Activated naive CD4-positive, alpha-beta T cell treated with anti-CD3 and anti-CD28 coated beads, Interleukin-2, amount 50 U/mL, for 72 hours (primary cell): ENCODE data around the gene ANKFN1. TPM values are rescaled to one million over a fixed set of nuclear protein-coding genes. Genes with fewer than 3 reads are reported as not detected.
A peak's percentile ranks its signal among the peaks of the same experiment; 100 is the strongest.

ENCODE experiments used
- ATAC-seq, 2 donors: fragments of 150-1000 bp; cut with Tn5 transposase; 2 replicates each; pipeline ENCODE4 v1.10.0; 2021; ENCODE audit warnings: mild to moderate bottlenecking in 2 of 2, moderate library complexity in 2 of 2
- DNase-seq, 2 donors: peaks; one replicate each; pipeline ENCODE4 v3.0.0; 2021 to 2022; ENCODE audit warnings: low spot score in 2 of 2
- H3K27ac Mint-ChIP-seq, 2 donors: one replicate each; pipeline ENCODE4 v1.8.0; 2022; ENCODE audit warnings: mild to moderate bottlenecking in 2 of 2, mixed read lengths in 2 of 2
- H3K36me3 Mint-ChIP-seq, 2 donors: one replicate each; pipeline ENCODE4 v1.8.0; 2022; ENCODE audit warnings: mixed read lengths in 2 of 2
- H3K9me3 Mint-ChIP-seq, 2 donors: one replicate each; pipeline ENCODE4 v1.8.0; 2022; ENCODE audit warnings: mixed read lengths in 2 of 2
- total RNA-seq, 2 donors: library from RNA; stranded (reverse); gene quantifications; one replicate each; pipeline ENCODE4 v1.2.3, GENCODE V29; 2022

The ANKFN1 gene
- total RNA-seq, 2 donors from 2014 or later = not detected

DNA sequence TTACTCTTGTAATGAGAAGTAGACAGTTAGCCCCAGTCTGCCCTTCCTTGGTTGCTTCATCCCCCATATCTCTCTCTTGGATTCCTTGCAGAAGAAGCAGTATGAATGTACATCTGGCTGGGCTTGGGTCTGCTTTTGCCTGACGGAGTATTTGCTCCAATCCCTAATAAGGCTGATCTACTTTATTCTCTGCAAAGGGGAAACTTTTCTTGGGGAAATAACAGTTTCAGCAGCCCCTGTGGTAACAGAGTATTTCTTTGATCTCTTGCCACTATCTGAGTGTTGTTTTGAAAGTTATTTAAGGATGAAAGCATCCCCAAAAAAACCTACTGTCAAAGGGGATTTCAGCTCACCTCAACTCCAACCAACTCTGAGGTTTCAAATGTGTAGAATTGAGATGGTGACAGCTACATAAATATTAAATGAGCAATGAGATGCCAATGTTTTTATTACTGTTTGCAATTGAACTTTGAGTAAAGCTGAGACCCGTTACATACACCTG lies 271.3 kb downstream of the ANKFN1 start:
- ATAC-seq = peak; percentile 52 to 85
- Mint-ChIP-seq H3K36me3 (no peaks in the 10 kb centered on the region), H3K9me3 (peaks cover 0 to 4% of the 10 kb centered on the region in 2 donors), H3K27ac (no peak overlapping the region)
- peak in 1 of 2 donors; percentile 24 for DNase-seq

DNA sequence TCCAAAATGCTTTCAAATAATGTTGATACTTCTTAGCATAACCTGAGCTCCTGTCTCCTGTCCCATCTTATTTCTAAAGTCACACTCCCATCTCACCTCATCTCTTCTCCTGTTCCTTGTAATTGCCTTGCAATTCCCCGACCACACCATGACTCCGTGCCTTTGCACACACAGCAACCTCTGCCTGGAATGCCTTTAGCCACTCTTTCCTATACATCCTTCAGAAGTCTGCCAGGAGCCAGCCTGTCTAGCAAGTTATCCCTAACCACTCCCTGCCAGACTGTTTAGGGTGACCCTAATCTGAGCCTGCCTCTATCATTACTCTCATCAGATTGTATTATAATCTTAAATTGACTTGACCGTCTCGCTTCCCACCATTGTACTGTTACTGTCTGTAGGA lies 272.2 kb downstream of the ANKFN1 start:
- no peaks in the 10 kb centered on the region for H3K36me3 Mint-ChIP-seq
- H3K9me3 Mint-ChIP-seq = peaks cover 0 to 4% of the 10 kb centered on the region in 2 donors
- H3K27ac Mint-ChIP-seq = no peak overlapping the region
- ATAC-seq (no peak), DNase-seq (no peak)

DNA sequence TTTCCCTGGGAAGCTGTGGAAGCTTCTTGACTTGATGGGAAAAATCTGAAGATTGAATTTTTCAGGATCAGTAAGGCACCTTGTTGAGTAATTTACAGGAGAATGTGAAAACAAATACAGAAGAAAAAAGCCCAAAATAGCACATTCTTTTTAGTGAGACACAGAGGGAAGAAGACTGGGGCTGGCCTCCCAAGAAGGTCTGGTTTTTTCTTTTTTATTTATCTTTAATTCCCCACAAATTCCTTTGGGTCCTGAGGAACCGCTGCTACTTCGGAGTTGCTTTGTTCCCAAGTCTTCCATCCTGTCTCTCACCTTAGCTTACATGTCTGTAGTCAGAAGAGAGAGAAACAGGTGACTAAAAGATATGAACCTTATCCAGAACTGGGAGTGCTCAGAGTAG lies 273.6 kb downstream of the ANKFN1 start:
- ATAC-seq (no peak), DNase-seq (no peak)
- H3K9me3 Mint-ChIP-seq = peaks cover 0 to 4% of the 10 kb centered on the region in 2 donors
- no peak overlapping the region for H3K27ac Mint-ChIP-seq
- H3K36me3 Mint-ChIP-seq = no peaks in the 10 kb centered on the region

DNA sequence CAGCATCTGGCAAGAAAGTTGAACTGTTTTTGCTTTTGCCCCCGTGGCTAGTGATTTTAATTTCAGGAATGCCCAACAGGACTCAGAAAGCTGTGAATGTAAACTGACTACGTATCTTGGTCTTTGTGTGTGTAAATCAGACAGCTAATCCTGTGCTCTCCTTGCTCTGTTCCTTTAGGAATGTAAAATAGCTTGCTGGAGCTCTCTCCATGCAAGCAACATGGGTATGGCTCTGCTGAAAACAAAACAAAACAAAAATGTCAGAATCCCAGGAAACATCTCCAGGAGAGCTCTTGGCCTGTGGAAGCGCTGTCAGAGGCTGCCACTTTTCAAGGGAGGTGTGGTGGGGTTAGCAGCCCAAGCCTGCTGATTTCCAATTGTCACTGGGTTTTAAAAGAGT lies 278.5 kb downstream of the ANKFN1 start:
- Mint-ChIP-seq H3K36me3 (no peaks in the 10 kb centered on the region), H3K9me3 (no peaks in the 10 kb centered on the region), H3K27ac (no peak overlapping the region)
- ATAC-seq = no peak
- DNase-seq = no peak

DNA sequence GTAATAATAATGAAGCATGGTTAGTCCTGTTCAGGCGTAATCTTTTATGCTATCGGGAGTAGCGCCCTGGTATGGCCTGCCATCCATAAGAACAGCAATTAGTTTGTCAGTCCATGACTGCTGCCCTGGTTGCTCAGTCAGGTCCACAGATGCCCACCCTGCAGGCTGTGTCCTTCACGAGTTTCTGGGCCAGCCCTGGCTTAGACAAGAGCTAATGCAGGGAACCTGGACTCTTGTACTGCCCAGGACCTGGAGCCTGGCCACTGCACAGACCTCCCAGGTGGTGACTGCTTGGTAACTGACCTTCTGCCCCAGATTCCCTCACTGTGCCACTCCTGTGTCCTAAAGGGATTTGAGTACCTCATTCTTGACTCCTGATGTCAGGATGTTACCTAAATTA lies 279.2 kb downstream of the ANKFN1 start:
- DNase-seq (no peak), ATAC-seq (no peak)
- Mint-ChIP-seq H3K27ac (no peak overlapping the region), H3K9me3 (no peaks in the 10 kb centered on the region), H3K36me3 (no peaks in the 10 kb centered on the region)

DNA sequence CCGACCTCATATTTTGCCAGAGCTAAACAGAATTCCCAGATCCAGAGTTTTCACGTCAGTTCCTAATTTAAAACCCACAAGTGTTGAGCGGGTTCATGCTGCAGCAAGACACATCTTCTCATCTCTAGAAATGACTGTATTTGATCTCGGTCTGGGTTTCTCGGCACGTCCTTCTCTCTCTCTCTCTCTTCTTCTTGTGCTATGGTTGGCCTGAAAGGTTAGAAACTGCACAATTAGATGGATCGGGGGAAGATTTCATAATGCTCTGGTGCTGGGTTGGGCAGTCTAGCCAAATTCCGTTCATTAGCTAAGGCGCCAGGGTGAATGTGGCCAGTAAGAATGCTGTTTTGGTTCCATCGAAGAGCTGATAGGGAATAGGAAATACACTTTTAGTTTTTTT lies 281.3 kb downstream of the ANKFN1 start:
- Mint-ChIP-seq H3K9me3 (no peaks in the 10 kb centered on the region), H3K27ac (no peak overlapping the region)
- ATAC-seq = no peak

DNA sequence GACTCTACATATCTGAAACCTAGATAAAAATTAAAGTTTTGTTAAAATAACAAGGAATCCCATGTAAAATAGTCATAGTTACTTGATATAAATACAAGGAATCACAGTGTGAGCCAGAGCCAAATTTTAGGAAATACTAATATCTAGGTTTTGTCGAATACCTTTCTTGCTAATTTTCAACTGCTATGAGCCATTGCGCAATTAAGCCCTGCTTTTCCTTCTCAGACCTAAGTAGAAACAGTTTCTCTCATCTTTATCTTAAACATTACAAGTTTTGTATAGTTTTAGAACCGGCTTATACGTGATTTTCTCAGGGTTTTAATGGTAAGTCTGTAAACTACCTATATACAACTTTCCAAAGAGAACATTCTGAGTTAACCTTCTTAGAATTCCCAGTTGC lies 282.9 kb downstream of the ANKFN1 start:
- no peak overlapping the region for H3K27ac Mint-ChIP-seq
- no peak for DNase-seq
- H3K9me3 Mint-ChIP-seq = no peaks in the 10 kb centered on the region
- ATAC-seq = no peak
- no peaks in the 10 kb centered on the region for H3K36me3 Mint-ChIP-seq

More for the DNA sequence above, 281.3 kb downstream of the ANKFN1 start:
- DNase-seq = no peak
- H3K36me3 Mint-ChIP-seq = no peaks in the 10 kb centered on the region

DNA sequence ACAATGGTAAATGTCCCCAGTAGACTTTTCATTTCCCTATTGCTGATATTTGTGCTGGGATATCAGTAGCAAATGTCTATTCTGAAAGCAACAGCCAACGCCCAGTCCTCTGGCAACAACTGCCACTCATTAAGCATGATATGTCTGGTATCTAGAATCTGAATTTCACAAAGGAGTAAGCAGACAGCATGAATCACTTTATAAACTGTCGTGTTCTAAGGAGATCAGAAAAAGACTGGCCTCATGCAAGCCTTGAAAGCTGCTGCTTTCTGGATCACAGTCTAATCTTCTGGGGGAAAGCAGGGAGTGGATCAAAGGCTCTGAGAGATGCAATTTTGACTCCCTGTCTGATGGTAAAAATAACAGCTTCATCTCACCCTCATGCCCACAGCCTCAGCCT lies 287.1 kb downstream of the ANKFN1 start:
- H3K9me3 Mint-ChIP-seq = no peaks in the 10 kb centered on the region
- DNase-seq = no peak
- no peak overlapping the region for H3K27ac Mint-ChIP-seq
- H3K36me3 Mint-ChIP-seq = no peaks in the 10 kb centered on the region
- ATAC-seq = no peak

DNA sequence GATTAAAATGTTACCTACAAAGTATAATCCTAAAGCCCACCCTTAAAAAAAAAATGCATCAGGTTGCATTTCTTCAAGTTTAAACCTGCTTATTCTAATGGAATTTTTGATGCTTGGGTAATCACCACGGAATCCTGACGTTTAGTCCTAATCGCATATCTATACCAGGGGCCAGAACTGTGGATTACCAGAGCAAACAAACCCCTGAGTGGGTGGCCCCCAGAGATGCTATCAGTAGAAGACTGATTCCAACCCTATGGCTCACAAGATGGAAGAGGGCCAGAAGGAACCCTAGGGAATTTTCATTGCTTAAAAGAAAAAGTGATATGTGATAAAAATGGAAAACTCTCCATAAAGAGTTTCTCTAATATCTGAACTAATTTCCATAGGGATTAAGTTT lies 288.0 kb downstream of the ANKFN1 start:
- no peak for ATAC-seq
- no peaks in the 10 kb centered on the region for H3K9me3 Mint-ChIP-seq
- no peak overlapping the region for H3K27ac Mint-ChIP-seq
- H3K36me3 Mint-ChIP-seq = no peaks in the 10 kb centered on the region
- DNase-seq = no peak

DNA sequence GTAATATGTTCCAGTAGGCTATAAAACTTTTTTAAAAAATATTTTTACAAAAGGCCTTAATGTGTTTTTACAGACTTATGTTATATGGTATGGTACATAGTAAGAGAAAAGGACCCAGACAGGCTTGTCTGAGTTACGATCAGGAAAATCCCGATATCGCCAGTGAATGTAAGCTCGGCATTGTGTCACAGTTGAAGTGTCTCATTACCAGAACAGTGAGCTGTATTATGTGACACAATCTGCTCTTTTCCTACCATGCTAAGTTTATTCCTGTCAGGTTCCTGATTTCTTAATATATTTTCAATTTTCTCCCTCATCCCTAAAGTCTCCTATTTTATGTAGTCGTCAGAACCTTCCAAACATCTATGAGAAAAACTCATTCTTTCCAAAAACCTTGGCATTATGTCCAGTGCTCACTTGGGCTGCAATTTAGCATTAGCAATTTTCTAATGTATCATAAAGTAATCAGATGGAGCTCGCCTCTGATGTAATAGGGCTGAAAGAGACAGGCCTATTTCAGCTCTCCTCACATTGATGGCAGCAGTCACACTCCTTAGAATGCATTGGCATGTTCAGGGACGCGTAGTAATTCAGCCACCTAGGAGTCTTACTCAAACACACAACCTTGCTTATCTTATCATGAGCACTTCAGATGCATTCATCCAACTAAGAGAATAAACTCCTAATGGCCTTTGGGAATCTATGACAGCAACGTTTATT lies 292.6 kb downstream of the ANKFN1 start:
- DNase-seq (no peak), ATAC-seq (no peak)
- H3K36me3 Mint-ChIP-seq = no peaks in the 10 kb centered on the region
- H3K9me3 Mint-ChIP-seq = no peaks in the 10 kb centered on the region
- no peak overlapping the region for H3K27ac Mint-ChIP-seq

DNA sequence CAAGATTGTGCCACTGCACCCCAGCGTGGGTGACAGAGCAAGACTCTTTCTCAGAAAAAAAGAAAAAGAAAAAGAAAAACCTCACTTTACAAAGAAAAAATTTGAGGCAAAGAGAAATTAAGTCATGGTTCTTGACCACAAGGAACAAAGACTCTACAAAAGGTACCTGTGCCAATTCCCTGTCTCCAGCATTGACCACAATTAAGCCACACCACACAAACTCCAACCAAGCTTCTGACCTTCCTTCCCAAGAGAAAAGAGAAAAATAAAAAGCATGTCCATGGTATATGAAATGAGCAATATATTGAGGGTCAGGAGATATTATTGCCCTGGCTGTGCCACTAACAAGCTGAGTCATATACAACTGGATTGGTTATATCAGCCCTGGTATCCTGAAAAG lies 293.9 kb downstream of the ANKFN1 start:
- no peaks in the 10 kb centered on the region for H3K36me3 Mint-ChIP-seq
- no peaks in the 10 kb centered on the region for H3K9me3 Mint-ChIP-seq
- ATAC-seq = no peak
- no peak for DNase-seq
- H3K27ac Mint-ChIP-seq = no peak overlapping the region

DNA sequence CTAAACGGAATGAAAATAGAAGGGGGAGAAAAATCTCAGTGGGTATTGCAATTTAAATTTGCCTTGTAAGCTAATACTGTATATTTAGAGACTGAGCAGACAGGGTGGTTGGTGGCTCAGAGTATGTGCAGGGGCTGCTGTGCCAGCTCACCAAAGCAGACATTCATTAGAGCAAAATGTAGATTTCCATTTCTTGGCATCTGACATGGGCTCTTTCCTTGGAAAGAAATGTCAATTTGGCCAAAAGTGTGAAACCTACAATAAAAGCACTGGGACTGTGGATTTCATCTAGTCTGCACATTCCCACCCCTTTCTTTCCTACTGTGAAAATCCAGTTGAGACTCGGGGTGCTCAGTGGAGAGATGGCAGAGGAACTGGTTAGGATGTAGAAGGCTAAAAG lies 295.1 kb downstream of the ANKFN1 start:
- no peak for ATAC-seq
- Mint-ChIP-seq H3K9me3 (no peaks in the 10 kb centered on the region), H3K27ac (no peak overlapping the region), H3K36me3 (no peaks in the 10 kb centered on the region)
- no peak for DNase-seq

DNA sequence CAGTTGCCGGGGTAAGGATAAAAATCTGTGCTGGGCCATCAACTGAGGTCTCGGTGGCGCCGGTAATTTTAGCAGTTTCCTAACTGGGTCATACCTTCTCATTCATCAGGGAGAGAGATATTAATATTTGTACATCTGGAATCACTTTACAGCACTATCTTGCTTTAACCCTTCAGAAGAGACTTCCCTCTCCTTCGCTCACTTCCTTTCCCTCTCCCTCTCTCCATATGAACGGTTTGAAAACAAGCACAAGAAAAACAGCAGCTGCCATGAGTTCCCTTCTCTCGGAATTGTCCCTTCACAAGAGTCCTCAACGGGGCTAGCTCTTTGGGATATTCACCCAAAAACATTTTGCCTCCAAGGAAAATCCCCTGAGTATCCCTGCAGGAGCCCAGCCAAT lies 295.9 kb downstream of the ANKFN1 start:
- no peak overlapping the region for H3K27ac Mint-ChIP-seq
- DNase-seq = no peak
- no peak for ATAC-seq
- no peaks in the 10 kb centered on the region for H3K9me3 Mint-ChIP-seq
- H3K36me3 Mint-ChIP-seq = no peaks in the 10 kb centered on the region

DNA sequence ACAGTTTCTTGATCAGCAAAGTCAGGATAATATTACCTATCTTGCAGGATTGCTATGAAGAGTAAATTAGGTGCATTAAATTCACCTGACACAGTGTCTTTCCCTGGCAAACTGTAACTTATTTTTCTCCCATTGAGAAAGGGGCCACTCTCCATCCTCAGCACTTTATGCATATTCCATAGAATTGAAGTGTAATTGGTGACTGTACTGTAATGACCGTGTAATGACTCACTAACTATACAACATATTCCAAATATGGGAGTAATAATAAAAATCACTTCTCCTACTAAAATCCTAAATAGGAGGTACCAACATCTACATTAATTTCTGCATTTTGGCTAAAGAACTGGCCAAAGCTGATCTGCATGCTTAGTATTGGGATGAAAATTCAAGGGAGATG lies 298.4 kb downstream of the ANKFN1 start:
- no peak for DNase-seq
- H3K27ac Mint-ChIP-seq = no peak overlapping the region
- H3K36me3 Mint-ChIP-seq = no peaks in the 10 kb centered on the region
- ATAC-seq = no peak
- H3K9me3 Mint-ChIP-seq = no peaks in the 10 kb centered on the region

DNA sequence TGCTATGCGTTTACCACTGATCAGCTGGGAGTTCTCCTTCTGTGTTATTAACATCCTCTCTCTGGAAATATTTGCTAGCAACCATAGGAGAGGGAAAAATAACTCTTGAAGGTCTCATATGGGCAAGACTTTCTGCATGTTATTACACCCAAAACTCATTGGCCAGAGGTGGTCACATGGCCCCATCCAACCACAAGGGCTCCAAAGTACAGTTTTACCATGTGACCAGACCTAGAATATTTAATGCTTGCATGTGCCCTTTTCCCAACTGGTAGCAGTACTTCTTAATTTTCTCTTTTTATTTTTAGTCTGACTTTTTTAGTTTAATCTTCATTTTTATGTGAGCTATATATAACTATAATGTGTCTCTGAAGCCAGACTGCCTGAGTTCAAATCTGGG lies 299.2 kb downstream of the ANKFN1 start:
- Mint-ChIP-seq H3K9me3 (no peaks in the 10 kb centered on the region), H3K27ac (no peak overlapping the region), H3K36me3 (no peaks in the 10 kb centered on the region)
- ATAC-seq = no peak
- no peak for DNase-seq

DNA sequence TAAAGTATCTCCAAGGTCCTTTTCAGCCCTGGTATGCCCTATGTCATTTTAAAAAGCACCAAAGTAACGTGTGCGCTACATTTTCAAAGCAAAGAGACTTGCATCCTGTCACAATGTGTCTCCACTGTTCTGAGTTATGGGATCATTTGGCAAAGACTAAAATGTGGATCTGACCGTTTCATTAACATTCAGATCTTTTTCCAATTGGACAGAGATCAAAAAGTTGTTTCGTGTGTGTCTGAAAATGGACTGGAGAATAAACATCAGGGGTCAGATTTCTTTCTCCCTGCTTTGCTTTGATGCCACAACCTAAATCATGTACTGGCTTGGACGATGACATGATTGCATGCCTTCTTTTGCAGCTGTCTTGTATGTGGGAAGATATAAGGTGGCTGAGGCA lies 304.2 kb downstream of the ANKFN1 start:
- Mint-ChIP-seq H3K36me3 (no peaks in the 10 kb centered on the region), H3K9me3 (no peaks in the 10 kb centered on the region), H3K27ac (no peak overlapping the region)
- DNase-seq = no peak
- ATAC-seq = no peak

DNA sequence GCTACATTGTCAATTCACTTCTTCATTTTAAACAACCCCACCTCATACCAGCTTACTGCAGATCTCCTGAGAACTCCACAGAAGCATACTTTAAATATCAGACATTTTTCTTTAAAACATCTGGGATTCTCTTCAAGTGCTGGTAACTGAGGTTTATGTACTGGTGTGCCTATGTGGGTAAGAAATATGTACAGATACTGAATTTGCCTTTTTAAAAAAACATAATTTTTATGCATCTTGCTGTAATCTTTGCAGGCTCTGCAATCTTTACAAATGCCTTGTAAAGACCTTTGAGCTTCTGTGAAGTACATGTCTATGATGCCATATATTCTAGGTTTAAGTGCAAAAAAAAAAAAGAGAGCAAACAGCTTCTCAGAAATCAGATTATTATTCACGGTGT lies 312.6 kb downstream of the ANKFN1 start:
- H3K27ac Mint-ChIP-seq = no peak overlapping the region
- no peaks in the 10 kb centered on the region for H3K9me3 Mint-ChIP-seq

DNA sequence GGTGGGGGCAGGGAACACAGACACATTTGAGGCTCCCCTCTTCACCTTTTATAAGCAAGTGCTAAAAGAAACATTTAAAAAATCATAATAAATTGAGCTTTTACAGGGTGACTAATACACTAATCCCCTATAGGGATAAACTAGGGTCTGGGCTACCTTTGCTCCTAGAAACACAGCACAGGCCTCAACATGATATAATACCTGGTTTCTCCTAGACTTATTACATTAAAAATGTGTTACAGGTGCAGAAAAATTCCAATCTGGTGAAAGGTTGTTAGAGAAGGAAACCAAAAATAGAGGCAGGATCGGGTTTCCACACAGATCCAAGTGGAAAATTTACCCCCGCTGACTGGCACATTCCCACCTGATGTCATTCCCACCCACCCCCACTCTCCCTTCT lies 315.6 kb downstream of the ANKFN1 start:
- no peak for ATAC-seq
- Mint-ChIP-seq H3K9me3 (peaks cover 6 to 7% of the 10 kb centered on the region in 2 donors), H3K36me3 (peaks cover 5% of the 10 kb centered on the region in 2 donors), H3K27ac (no peak overlapping the region)
- no peak for DNase-seq

More for the DNA sequence above, 312.6 kb downstream of the ANKFN1 start:
- no peak for ATAC-seq
- H3K36me3 Mint-ChIP-seq = no peaks in the 10 kb centered on the region
- DNase-seq = no peak
